Pons (tissue), 1 donor: ENCODE data around the gene KRTAP9-3.
"Not testable (repeated sequence)": the region's sequence is repeated elsewhere in the genome, so short reads cannot be mapped to it uniquely, and the experiment has no call there.

Experiments
- DNase-seq: peaks from one replicate; pipeline ENCODE4 v3.0.0-alpha.2; 2016; ENCODE audit warnings: low spot score

Gene KRTAP9-3, protein sequence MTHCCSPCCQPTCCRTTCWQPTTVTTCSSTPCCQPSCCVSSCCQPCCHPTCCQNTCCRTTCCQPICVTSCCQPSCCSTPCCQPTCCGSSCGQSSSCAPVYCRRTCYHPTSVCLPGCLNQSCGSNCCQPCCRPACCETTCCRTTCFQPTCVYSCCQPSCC

GRCh38 chr17:41232399-41233105 lies at the start of gene KRTAP9-3:
KRTAP9-3 (plus strand) TSS chr17:41232449; CDS start chr17:41232502, 53 bp downstream.
- not testable (repeated sequence) for DNase-seq

DNA sequence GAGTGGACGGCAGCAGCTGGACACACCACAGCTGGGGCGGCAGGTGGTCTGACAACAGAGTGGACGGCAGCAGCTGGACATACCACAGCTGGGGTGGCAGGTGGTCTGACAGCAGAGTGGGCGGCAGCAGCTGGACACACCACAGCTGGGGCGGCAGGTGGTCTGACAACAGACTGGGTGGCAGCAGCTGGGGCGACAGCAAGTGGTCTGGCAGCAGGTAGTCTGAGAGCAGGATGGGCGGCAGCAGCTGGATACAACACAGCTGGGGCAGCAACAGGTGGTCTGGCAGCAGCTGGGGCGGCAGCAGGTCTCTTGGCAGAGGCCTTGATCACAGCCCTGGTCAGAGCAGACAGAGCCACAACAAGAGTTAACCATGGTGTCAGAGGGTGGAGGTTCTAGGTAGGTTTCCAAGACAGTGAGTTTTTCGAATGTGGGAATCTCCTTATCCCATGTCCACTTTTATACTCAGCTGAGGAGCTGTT lies 47.7 kb upstream of the KRTAP9-3 start, which contains the start of gene KRTAP4-1:
Gene KRTAP4-1, minus strand, starts transcription at position 432 of the 482 bp plus-strand sequence. Its CDS starts 57 bp downstream, at position 375.
- DNase-seq: no peak

DNA sequence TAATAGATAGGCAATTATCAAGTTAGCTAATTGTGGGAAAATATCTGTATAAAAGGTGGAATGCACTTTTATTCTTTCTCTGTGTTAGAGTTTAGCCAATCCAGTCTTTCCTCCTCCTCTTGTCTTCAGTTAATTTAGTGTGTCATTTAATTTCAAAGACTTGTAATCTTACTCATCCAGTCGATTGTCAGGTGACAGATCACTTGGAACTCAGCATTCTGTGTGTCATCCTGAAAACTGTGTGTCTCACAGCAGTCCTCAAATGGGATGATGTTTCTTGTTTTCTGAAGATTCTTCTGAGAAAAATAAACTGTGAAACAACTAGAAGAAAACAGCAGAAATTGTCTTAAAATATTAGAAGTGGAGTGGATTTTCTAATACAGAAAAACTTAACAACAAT lies 47.2 kb upstream of the KRTAP9-3 start:
- DNase-seq: no peak

- no peak for DNase-seq
Measured at GRCh38 chr17:41186872-41187271, 45.4 kb upstream of the KRTAP9-3 start.

GRCh38 chr17:41189837-41190318 lies 42.4 kb upstream of the KRTAP9-3 start, which contains the start of gene KRTAP9-1:
KRTAP9-1 (plus strand) TSS chr17:41189887; CDS start chr17:41189887, 0 bp downstream.
- not testable (repeated sequence) for DNase-seq

GRCh38 chr17:41190328-41190727 lies 41.9 kb upstream of the KRTAP9-3 start:
- no peak for DNase-seq

GRCh38 chr17:41196068-41196467 lies 36.2 kb upstream of the KRTAP9-3 start:
- DNase-seq: no peak

DNA sequence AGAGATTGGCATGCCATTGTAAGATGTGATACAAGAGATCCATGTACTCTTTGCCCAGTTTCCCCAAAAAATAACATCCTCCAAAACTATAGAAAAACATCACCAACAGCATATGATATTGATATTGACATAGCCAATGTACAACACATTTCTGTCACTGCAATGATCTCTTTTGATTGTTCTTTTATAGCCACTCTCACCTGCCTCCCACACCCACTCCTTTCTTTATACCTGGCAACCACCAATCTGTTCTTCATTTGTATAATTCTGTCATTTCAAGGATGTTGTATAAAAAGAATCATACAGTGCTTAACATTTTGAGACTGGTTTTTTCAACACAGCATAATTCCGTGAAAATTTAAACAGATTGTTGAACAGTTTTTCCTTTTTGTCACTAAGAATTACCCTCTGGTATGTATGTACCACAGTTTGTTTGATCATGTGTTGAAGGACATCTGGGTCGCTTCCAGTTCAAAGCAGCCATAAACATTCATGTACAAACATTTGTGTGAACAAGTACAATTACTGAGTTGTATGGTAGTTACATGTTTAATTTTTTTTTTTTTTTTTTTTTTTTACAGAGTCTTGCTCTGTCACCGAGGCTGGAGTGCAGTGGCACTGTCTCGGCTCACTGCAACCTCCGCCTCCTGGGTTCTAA lies 32.7 kb upstream of the KRTAP9-3 start:
- DNase-seq: no peak

DNA sequence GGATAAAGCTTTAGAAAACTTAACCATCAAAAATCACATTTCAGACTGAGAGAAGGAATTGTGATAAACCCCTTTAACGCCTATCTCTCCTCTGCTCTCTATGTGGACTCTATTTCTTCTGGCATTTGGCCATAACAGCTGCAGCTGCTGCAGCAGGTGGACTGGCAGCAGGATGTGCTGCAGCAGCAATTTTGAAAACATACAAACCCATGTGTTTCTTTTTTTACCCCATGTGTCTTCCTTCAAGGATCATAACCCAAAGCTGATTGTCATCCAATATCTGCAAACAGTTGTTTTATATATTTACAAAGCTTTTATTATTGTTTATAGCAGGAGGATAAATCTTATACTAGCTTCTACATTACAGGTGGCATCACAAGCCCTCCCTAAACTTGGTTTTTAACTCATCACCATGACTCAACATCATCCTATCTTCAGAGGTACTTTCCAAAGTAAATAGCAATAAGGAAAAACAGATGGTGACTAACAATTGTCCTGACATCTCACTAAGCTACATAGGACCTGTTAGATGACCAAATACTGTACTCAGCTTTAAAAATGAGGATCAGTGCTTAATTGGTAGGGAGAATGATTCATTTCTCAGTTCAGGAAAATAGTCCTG lies 20.3 kb upstream of the KRTAP9-3 start:
- DNase-seq: no peak

DNA sequence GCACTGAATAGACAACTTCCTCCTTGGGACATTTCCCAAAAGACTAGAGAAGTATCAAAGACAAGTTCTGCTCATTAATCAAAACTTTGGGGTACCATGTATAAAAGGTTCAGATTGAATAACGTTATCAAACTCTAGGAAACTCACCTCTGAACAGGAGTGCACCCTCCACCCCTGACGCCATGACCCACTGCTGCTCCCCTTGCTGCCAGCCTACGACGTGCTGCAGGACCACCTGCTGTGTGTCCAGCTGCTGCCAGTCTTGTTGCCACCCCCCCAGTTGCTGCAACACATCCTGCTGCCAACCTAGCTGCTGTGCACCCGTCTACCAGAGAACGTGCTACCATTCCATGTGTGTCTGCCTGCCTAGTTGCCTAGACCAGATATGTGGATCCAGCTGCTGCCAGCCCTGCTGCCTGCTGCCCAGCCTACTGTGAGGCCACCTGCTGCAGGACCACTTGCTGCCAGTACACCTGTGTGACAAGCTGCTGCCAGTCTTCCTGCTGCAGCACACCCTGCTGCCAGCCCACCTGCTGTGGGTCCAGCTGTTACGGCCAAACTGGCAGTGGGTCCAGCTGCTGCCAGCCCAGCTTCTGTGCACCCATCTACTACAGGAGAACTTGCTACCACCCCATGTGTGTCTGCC lies 19.6 kb upstream of the KRTAP9-3 start:
- DNase-seq: no peak

- DNase-seq: no peak
Measured at GRCh38 chr17:41215681-41216080, 16.6 kb upstream of the KRTAP9-3 start.

GRCh38 chr17:41223821-41224220 lies 8.4 kb upstream of the KRTAP9-3 start:
- DNase-seq: no peak

DNA sequence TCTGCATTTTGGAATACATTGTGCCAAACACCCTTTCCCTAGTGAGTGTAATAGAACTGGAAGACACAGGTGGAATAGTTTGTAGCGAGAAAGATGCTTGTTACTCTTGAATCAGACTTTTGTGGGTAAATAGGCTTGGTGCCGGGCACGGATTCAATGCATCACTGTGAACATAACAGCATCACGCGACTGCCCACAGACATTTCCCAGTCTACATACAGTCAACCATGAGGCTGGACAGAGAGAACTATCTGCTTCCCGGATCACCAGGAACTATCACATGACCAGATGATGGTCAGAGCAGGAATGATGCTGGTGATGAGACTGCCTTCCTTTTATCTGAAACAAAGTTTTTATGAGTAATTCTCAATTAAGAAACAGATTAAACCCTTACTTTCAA lies 6.2 kb upstream of the KRTAP9-3 start:
- DNase-seq: no peak

DNA sequence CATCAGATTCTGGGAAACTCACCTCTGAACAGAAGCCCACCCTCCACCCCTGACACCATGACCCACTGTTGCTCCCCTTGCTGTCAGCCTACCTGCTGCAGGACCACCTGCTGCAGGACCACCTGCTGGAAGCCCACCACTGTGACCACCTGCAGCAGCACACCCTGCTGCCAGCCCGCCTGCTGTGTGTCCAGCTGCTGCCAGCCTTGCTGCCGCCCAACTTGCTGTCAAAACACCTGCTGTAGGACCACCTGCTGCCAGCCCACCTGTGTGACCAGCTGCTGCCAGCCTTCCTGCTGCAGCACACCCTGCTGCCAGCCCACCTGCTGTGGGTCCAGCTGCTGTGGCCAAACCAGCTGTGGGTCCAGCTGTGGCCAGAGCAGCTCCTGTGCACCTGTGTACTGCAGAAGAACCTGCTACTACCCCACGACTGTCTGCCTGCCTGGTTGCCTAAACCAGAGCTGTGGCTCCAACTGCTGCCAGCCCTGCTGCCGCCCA lies 5.6 kb upstream of the KRTAP9-3 start, which contains the start of gene KRTAP9-2:
Gene KRTAP9-2, plus strand, starts transcription at position 51 of the 498 bp plus-strand sequence. Its CDS starts 7 bp downstream, at position 58.
- not testable (repeated sequence) for DNase-seq

GRCh38 chr17:41230094-41230493 lies 2.2 kb upstream of the KRTAP9-3 start:
- no peak for DNase-seq

DNA sequence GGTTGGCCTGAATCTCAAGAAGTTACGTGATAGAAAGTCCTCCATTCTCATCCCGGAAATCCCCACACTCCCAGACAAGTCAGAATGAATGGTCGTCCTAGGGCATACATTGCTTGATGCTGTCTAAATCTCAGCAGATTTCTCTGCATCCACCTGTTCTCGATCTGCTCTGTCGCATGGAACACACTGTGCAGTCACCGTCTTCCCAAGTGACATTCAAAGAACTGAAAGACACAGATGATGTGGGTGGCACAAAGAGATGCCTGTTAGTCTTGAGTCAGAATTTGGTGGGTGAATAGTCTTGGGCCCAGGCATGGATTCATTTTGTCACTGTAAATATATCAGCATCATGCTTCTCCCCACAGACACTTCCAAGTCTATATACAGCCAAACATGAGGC lies 518 bp upstream of the KRTAP9-3 start:
- no peak for DNase-seq

GRCh38 chr17:41237116-41237515 lies 4.9 kb downstream of the KRTAP9-3 start:
- not testable (repeated sequence) for DNase-seq

GRCh38 chr17:41237949-41238437 lies 5.7 kb downstream of the KRTAP9-3 start, which contains the start of gene KRTAP9-8:
KRTAP9-8 (plus strand) TSS chr17:41237999; CDS start chr17:41238052, 53 bp downstream.
- not testable (repeated sequence) for DNase-seq

GRCh38 chr17:41246995-41247787 lies 14.9 kb downstream of the KRTAP9-3 start:
- not testable (repeated sequence) for DNase-seq

GRCh38 chr17:41249637-41250240 lies 17.5 kb downstream of the KRTAP9-3 start, which contains the start of gene KRTAP9-4:
KRTAP9-4 (plus strand) TSS chr17:41249687; CDS start chr17:41249721, 34 bp downstream.
- not testable (repeated sequence) for DNase-seq
